K562 (cell line): ENCODE results near the gene GALR3. TPM values are rescaled to one million over a fixed set of nuclear protein-coding genes. Genes with fewer than 3 reads are reported as not detected.
A peak's percentile ranks its signal among the peaks of the same experiment; 100 is the strongest.

Source experiments
- BDP1 ChIP-seq: IDR thresholded peaks from 3 replicates; pipeline ENCODE4 v1.6.1; 2011; ENCODE audit not compliant: insufficient read length, insufficient read depth
- HOXB6 ChIP-seq: fragments of 250-450 bp; sonication (Bioruptor Pico); IDR thresholded peaks from 2 replicates; pipeline ENCODE4 v1.5.1; 2022; ENCODE audit warnings: mild to moderate bottlenecking, borderline replicate concordance
- NFRKB ChIP-seq: fragments of 450-650 bp; IDR thresholded peaks from 2 replicates; pipeline ENCODE4 v1.6.1; 2016; ENCODE audit warnings: low read depth
- PHF21A ChIP-seq: fragments of 450-650 bp; IDR thresholded peaks from 2 replicates; pipeline ENCODE4 v1.6.1; 2017; ENCODE audit warnings: low read depth, borderline replicate concordance
- STAT5B ChIP-seq: fragments of 250-450 bp; sonication (Bioruptor Pico); IDR thresholded peaks from 2 replicates; pipeline ENCODE4 v1.8.0; 2021; ENCODE audit warnings: mild to moderate bottlenecking, inconsistent platforms
- ZNF133 ChIP-seq: fragments of 250-450 bp; sonication (Bioruptor Pico); IDR thresholded peaks from 2 replicates; pipeline ENCODE4 v1.4.0; 2020; ENCODE audit warnings: mild to moderate bottlenecking
- polyA plus RNA-seq, 8 experiments: library from polyadenylated mRNA; depleted of rRNA in 4 of 8; stranded (reverse) in 5 of 8; unstranded in 3 of 8; fragments of >200 nt; fragmentation: Nextera tagmentation in 2 of 8; fragmentation: Illumina TruSeq in 1 of 8; extraction: Ambion mirVana in 2 of 8; extraction: Trizol in 1 of 8; gene quantifications; 2 replicates each; pipeline versions ENCODE4 v1.2.1 to v1.2.3, GENCODE V29; 2011 to 2014; ENCODE audit warnings: inconsistent platforms in 1 of 8, missing spikeins in 1 of 8
- total RNA-seq, 7 experiments: library from RNA; depleted of rRNA in 6 of 7; stranded (reverse); fragments of >200 nt in 6 of 7; fragmentation: Illumina TruSeq in 2 of 7; extraction: Trizol in 2 of 7; gene quantifications; 2 replicates each; pipeline versions ENCODE4 v1.2.1 to v1.2.3, GENCODE V29; 2011 to 2021; ENCODE audit warnings: low replicate concordance in 1 of 7
- TF ChIP-seq, protein P1 (sequence below): sonication (generic); formaldehyde crosslinking; IDR thresholded peaks from 2 replicates; pipeline ENCODE4 v1.5.0; 2020; ENCODE audit warnings: missing genetic modification reagents
- TF ChIP-seq, protein P2 (sequence below), 2 experiments: fragments of 450-650 bp in 1 of 2; IDR thresholded peaks; 2 replicates each; pipeline ENCODE4 v1.6.1; 2011 to 2017; ENCODE audit warnings: low read depth in 2 of 2, antibody characterized with exemption in 1 of 2, borderline replicate concordance in 1 of 2, low read length in 1 of 2, mild to moderate bottlenecking in 1 of 2, mixed read lengths in 1 of 2; ENCODE audit not compliant: control insufficient read depth in 1 of 2
- TF ChIP-seq, protein P3 (sequence below): fragments of 250-450 bp; sonication (Bioruptor Pico); IDR thresholded peaks from 2 replicates; pipeline ENCODE4 v1.9.0; 2021; ENCODE audit warnings: mild to moderate bottlenecking, inconsistent platforms
- TF ChIP-seq, protein P4 (sequence below): fragments of 450-650 bp; IDR thresholded peaks from 2 replicates; pipeline ENCODE4 v1.6.1; 2016; ENCODE audit warnings: mild to moderate bottlenecking, moderate library complexity

GALR3 gene
- total and polyA plus RNA-seq, 9 of the 15 experiments (the other 6 are each of a cell fraction or from before 2014, with no cell fraction given), result 0.13 TPM; not detected in 8

DNA sequence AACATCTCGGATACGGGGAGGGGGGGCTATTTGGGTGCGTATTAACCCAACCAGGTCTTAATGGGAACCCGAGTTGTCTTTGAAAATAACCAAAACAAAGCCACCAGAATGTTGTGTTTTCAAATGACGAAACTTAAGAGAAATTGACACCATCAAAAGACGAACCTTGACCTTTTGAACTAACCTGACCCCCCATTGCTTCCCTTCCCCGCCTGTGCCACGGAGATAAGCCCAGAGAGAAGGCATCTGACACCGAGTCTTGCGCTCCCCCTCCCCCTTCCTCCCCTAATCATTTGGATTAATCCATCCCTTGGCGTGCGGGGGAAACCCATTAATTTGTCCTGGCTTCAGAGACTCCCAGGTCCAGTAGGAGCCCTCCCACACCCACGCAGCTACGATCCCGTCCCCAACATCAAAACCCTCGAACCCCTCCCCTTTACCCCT lies 20.0 kb upstream of the GALR3 start (continued):
- TF ChIP-seq, protein P1, sequence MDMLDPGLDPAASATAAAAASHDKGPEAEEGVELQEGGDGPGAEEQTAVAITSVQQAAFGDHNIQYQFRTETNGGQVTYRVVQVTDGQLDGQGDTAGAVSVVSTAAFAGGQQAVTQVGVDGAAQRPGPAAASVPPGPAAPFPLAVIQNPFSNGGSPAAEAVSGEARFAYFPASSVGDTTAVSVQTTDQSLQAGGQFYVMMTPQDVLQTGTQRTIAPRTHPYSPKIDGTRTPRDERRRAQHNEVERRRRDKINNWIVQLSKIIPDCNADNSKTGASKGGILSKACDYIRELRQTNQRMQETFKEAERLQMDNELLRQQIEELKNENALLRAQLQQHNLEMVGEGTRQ (CRISPR knock-in tag), result no peak
- no peak for TF ChIP-seq BDP1
- TF ChIP-seq, protein P2, sequence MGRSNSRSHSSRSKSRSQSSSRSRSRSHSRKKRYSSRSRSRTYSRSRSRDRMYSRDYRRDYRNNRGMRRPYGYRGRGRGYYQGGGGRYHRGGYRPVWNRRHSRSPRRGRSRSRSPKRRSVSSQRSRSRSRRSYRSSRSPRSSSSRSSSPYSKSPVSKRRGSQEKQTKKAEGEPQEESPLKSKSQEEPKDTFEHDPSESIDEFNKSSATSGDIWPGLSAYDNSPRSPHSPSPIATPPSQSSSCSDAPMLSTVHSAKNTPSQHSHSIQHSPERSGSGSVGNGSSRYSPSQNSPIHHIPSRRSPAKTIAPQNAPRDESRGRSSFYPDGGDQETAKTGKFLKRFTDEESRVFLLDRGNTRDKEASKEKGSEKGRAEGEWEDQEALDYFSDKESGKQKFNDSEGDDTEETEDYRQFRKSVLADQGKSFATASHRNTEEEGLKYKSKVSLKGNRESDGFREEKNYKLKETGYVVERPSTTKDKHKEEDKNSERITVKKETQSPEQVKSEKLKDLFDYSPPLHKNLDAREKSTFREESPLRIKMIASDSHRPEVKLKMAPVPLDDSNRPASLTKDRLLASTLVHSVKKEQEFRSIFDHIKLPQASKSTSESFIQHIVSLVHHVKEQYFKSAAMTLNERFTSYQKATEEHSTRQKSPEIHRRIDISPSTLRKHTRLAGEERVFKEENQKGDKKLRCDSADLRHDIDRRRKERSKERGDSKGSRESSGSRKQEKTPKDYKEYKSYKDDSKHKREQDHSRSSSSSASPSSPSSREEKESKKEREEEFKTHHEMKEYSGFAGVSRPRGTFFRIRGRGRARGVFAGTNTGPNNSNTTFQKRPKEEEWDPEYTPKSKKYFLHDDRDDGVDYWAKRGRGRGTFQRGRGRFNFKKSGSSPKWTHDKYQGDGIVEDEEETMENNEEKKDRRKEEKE (IDR thresholded peaks at IDR 0.05; ENCODE audit: borderline replicate concordance in 1 of 2, control insufficient read depth in 1 of 2, low read depth in 2 of 2, low read length in 1 of 2), result peak in 1 of 2 experiments; percentile 77; a peak in 1 of 4 replicates
- no peak for TF ChIP-seq PHF21A
- TF ChIP-seq, protein P3, sequence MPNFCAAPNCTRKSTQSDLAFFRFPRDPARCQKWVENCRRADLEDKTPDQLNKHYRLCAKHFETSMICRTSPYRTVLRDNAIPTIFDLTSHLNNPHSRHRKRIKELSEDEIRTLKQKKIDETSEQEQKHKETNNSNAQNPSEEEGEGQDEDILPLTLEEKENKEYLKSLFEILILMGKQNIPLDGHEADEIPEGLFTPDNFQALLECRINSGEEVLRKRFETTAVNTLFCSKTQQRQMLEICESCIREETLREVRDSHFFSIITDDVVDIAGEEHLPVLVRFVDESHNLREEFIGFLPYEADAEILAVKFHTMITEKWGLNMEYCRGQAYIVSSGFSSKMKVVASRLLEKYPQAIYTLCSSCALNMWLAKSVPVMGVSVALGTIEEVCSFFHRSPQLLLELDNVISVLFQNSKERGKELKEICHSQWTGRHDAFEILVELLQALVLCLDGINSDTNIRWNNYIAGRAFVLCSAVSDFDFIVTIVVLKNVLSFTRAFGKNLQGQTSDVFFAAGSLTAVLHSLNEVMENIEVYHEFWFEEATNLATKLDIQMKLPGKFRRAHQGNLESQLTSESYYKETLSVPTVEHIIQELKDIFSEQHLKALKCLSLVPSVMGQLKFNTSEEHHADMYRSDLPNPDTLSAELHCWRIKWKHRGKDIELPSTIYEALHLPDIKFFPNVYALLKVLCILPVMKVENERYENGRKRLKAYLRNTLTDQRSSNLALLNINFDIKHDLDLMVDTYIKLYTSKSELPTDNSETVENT (CRISPR knock-in tag), result no peak
- no peak for TF ChIP-seq ZNF133 (CRISPR knock-in tag)
- no peak for TF ChIP-seq HOXB6
- TF ChIP-seq, protein P4, sequence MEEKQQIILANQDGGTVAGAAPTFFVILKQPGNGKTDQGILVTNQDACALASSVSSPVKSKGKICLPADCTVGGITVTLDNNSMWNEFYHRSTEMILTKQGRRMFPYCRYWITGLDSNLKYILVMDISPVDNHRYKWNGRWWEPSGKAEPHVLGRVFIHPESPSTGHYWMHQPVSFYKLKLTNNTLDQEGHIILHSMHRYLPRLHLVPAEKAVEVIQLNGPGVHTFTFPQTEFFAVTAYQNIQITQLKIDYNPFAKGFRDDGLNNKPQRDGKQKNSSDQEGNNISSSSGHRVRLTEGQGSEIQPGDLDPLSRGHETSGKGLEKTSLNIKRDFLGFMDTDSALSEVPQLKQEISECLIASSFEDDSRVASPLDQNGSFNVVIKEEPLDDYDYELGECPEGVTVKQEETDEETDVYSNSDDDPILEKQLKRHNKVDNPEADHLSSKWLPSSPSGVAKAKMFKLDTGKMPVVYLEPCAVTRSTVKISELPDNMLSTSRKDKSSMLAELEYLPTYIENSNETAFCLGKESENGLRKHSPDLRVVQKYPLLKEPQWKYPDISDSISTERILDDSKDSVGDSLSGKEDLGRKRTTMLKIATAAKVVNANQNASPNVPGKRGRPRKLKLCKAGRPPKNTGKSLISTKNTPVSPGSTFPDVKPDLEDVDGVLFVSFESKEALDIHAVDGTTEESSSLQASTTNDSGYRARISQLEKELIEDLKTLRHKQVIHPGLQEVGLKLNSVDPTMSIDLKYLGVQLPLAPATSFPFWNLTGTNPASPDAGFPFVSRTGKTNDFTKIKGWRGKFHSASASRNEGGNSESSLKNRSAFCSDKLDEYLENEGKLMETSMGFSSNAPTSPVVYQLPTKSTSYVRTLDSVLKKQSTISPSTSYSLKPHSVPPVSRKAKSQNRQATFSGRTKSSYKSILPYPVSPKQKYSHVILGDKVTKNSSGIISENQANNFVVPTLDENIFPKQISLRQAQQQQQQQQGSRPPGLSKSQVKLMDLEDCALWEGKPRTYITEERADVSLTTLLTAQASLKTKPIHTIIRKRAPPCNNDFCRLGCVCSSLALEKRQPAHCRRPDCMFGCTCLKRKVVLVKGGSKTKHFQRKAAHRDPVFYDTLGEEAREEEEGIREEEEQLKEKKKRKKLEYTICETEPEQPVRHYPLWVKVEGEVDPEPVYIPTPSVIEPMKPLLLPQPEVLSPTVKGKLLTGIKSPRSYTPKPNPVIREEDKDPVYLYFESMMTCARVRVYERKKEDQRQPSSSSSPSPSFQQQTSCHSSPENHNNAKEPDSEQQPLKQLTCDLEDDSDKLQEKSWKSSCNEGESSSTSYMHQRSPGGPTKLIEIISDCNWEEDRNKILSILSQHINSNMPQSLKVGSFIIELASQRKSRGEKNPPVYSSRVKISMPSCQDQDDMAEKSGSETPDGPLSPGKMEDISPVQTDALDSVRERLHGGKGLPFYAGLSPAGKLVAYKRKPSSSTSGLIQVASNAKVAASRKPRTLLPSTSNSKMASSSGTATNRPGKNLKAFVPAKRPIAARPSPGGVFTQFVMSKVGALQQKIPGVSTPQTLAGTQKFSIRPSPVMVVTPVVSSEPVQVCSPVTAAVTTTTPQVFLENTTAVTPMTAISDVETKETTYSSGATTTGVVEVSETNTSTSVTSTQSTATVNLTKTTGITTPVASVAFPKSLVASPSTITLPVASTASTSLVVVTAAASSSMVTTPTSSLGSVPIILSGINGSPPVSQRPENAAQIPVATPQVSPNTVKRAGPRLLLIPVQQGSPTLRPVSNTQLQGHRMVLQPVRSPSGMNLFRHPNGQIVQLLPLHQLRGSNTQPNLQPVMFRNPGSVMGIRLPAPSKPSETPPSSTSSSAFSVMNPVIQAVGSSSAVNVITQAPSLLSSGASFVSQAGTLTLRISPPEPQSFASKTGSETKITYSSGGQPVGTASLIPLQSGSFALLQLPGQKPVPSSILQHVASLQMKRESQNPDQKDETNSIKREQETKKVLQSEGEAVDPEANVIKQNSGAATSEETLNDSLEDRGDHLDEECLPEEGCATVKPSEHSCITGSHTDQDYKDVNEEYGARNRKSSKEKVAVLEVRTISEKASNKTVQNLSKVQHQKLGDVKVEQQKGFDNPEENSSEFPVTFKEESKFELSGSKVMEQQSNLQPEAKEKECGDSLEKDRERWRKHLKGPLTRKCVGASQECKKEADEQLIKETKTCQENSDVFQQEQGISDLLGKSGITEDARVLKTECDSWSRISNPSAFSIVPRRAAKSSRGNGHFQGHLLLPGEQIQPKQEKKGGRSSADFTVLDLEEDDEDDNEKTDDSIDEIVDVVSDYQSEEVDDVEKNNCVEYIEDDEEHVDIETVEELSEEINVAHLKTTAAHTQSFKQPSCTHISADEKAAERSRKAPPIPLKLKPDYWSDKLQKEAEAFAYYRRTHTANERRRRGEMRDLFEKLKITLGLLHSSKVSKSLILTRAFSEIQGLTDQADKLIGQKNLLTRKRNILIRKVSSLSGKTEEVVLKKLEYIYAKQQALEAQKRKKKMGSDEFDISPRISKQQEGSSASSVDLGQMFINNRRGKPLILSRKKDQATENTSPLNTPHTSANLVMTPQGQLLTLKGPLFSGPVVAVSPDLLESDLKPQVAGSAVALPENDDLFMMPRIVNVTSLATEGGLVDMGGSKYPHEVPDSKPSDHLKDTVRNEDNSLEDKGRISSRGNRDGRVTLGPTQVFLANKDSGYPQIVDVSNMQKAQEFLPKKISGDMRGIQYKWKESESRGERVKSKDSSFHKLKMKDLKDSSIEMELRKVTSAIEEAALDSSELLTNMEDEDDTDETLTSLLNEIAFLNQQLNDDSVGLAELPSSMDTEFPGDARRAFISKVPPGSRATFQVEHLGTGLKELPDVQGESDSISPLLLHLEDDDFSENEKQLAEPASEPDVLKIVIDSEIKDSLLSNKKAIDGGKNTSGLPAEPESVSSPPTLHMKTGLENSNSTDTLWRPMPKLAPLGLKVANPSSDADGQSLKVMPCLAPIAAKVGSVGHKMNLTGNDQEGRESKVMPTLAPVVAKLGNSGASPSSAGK, result no peak
- TF ChIP-seq NFRKB, result no peak
- TF ChIP-seq STAT5B (CRISPR knock-in tag), result no peak
